Nephron progenitor cell (in vitro differentiated cells): ENCODE measurements around the gene RERE.
A peak's percentile ranks its signal among the peaks of the same experiment; 100 is the strongest.

ENCODE experiments used
- DNase-seq: peaks from one replicate; pipeline ENCODE4 v3.0.0; 2021
- H3K27ac Mint-ChIP-seq: 2 replicates; pipeline ENCODE4 v1.8.0; 2021; ENCODE audit warnings: mild to moderate bottlenecking, moderate library complexity, mixed read lengths
- H3K27me3 Mint-ChIP-seq: 2 replicates; pipeline ENCODE4 v1.8.0; 2021; ENCODE audit warnings: mild to moderate bottlenecking, low read depth, mixed read lengths; ENCODE audit not compliant: poor library complexity
- H3K36me3 Mint-ChIP-seq: 2 replicates; pipeline ENCODE4 v1.8.0; 2021; ENCODE audit warnings: low read depth, mixed read lengths
- H3K4me1 Mint-ChIP-seq: 2 replicates; pipeline ENCODE4 v1.8.0; 2021; ENCODE audit warnings: mixed read lengths
- H3K4me3 Mint-ChIP-seq: 2 replicates; pipeline ENCODE4 v1.8.0; 2021; ENCODE audit warnings: mild to moderate bottlenecking, moderate library complexity, mixed read lengths
- H3K9me3 Mint-ChIP-seq: 2 replicates; pipeline ENCODE4 v1.8.0; 2021; ENCODE audit warnings: mild to moderate bottlenecking, moderate library complexity, mixed read lengths
- TF ChIP-seq, protein P1 (sequence below): fragments of 200-600 bp; sonication (generic); IDR thresholded peaks from 2 replicates; pipeline ENCODE4 v1.5.0; 2021; ENCODE audit warnings: antibody characterized with exemption

Gene RERE

DNA sequence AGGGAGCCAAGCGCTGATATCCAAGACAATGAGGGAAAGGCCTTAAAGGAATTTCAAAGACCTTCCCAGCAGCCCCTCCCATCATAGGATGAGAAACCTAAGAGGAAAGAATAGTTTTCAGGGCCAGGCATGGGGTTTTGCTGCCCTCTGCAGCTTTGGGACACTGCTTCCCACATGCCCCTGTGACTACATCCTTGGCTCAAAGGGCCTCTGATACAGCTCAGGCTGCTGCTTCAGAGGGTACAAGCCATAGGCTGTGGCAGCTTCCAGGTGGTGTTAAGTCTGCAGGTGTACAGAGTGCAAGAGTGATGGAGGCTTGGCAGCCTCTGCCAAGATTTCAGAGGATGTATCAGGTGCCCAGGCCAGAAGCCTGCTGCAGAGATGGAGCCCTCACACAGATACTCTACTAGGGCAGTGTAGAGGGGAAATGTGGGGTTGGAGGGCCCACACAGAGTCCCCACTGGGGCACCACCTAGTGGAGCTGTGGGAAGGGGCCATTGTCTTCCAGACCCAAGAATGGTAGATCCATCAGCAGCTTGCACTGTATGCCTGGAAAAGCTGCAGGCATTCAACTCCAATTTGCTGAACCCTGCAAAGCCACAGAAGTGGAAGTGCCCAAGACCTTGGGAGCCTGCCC is 373.8 kb downstream of the RERE start:
- DNase-seq, result no peak
- H3K27ac Mint-ChIP-seq, result no peak overlapping the region
- no peaks in the 10 kb centered on the region for H3K27me3 Mint-ChIP-seq
- H3K9me3 Mint-ChIP-seq, result peaks cover 51% of the 10 kb centered on the region
- H3K4me1 Mint-ChIP-seq, result peaks cover 39% of the 10 kb centered on the region
- no peak overlapping the region for H3K4me3 Mint-ChIP-seq
- TF ChIP-seq, protein P1, sequence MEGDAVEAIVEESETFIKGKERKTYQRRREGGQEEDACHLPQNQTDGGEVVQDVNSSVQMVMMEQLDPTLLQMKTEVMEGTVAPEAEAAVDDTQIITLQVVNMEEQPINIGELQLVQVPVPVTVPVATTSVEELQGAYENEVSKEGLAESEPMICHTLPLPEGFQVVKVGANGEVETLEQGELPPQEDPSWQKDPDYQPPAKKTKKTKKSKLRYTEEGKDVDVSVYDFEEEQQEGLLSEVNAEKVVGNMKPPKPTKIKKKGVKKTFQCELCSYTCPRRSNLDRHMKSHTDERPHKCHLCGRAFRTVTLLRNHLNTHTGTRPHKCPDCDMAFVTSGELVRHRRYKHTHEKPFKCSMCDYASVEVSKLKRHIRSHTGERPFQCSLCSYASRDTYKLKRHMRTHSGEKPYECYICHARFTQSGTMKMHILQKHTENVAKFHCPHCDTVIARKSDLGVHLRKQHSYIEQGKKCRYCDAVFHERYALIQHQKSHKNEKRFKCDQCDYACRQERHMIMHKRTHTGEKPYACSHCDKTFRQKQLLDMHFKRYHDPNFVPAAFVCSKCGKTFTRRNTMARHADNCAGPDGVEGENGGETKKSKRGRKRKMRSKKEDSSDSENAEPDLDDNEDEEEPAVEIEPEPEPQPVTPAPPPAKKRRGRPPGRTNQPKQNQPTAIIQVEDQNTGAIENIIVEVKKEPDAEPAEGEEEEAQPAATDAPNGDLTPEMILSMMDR, result no peak
- peaks cover 19% of the 10 kb centered on the region for H3K36me3 Mint-ChIP-seq

DNA sequence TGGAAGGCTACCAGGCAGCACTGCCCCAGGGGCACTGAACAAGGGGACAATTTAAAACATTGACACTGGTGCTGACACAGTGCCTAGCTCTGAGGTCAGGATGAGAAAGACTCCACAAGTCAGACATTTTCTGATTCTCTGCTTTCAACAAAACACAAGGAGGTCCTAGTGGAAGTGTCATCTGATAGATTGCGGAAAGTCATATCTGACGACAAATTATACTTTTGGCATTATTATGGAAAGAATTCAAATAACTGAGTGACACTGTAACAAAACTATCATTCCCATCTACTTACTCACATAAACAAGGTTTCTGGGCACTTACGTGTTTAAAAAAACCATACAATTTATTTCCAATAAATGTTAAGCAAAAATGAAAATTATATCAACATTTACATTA is 376.0 kb downstream of the RERE start:
- H3K4me1 Mint-ChIP-seq, result peaks cover 57% of the 10 kb centered on the region
- H3K27ac Mint-ChIP-seq, result peak overlapping the region; percentile 93
- no peak overlapping the region for H3K4me3 Mint-ChIP-seq

DNA sequence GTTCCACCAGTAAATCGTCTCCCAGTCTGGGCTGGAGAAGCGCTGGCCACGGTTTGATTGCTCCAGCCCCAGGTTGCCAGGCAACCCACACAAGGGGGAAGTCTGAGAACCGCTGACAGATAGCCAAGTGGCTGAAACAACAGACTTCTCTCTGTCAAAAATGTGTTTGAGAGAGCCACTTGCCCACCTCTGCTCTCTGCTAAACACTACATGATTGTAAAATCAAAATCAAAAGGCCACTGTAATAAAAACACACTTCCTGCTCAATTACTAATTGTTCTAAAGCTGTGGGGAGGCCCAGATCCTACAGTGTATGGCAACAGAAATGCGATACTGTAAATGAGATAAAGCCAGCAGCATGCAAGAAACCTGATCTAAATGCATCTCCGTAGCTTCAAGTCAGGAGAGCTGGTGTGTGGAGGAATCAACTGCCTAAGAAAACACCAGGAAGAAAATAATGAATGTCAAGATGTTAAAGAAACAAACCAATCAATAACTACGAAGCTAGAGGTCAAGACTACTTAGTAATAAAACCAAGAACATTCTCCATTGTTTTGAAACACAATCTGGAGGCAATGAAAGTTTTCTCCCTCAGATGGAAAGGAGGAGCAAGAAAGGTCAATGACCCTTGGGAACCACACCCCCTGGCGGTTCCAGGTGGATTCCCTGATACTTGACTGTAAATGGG is 378.3 kb downstream of the RERE start:
- Mint-ChIP-seq H3K9me3 (peaks cover 19% of the 10 kb centered on the region), H3K27me3 (no peaks in the 10 kb centered on the region), H3K36me3 (peaks cover 41% of the 10 kb centered on the region), H3K4me3 (peak overlapping the region; percentile 75), H3K27ac (peak overlapping the region; percentile 99), H3K4me1 (peaks cover 64% of the 10 kb centered on the region)
- TF ChIP-seq, protein P1, result peak; percentile 37
- peak; percentile 72 for DNase-seq

More for the DNA sequence above, 376.0 kb downstream of the RERE start:
- no peaks in the 10 kb centered on the region for H3K27me3 Mint-ChIP-seq
- peaks cover 38% of the 10 kb centered on the region for H3K9me3 Mint-ChIP-seq
- TF ChIP-seq, protein P1, result no peak
- no peak for DNase-seq
- peaks cover 25% of the 10 kb centered on the region for H3K36me3 Mint-ChIP-seq

DNA sequence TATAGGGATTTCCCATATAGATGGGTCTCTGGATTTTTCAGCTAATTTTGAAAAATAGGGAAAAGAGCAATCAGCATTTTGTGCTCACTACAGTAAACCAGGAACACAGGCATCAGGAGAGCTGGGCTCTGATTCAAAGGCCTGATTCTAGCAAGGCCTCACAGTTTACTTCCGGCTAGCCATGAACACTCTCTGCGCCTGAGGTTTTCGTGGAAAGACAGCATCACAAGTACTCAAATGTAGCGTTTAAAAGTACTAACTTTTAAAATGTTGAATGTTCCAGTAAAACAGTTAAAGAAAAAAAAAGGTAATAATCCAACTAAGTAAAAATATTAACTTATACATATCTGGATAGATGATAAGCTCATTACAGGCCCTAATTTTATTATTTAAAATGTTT is 379.0 kb downstream of the RERE start:
- peak overlapping the region; percentile 75 for H3K4me3 Mint-ChIP-seq
- TF ChIP-seq, protein P1, result no peak
- DNase-seq, result no peak
- peak overlapping the region; percentile 99 for H3K27ac Mint-ChIP-seq
- peaks cover 69% of the 10 kb centered on the region for H3K4me1 Mint-ChIP-seq
- H3K9me3 Mint-ChIP-seq, result peaks cover 14% of the 10 kb centered on the region
- H3K27me3 Mint-ChIP-seq, result no peaks in the 10 kb centered on the region
- H3K36me3 Mint-ChIP-seq, result peaks cover 47% of the 10 kb centered on the region

DNA sequence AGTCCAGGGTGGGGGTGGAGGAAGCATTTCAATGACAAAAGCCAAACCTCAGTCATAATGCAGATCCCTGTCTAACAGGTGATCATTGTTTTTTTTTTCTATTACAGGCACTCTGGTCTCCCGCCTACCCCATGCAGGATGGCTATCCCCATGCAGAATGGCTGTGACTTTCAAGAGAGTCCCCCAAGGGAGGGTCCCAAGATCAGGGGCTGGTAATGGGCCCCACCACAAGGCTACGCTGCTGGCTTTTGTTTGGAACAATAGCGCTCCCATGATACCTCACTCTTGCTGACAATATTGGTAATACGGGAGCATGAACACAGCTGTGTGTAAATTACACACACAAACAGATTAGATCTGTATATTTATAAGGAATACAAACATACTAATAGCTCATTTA is 380.1 kb downstream of the RERE start:
- TF ChIP-seq, protein P1, result no peak
- no peak for DNase-seq
- Mint-ChIP-seq H3K36me3 (peaks cover 45% of the 10 kb centered on the region), H3K27me3 (no peaks in the 10 kb centered on the region), H3K4me3 (no peak overlapping the region), H3K4me1 (peaks cover 77% of the 10 kb centered on the region), H3K9me3 (peaks cover 4% of the 10 kb centered on the region), H3K27ac (peak overlapping the region; percentile 78)
